Glutamatergic neuron (in vitro differentiated cells): Measurements from ENCODE around the gene CDC27. TPM values are rescaled to one million over a fixed set of nuclear protein-coding genes. Genes with fewer than 3 reads are reported as not detected.
"Not testable (repeated sequence)": the region's sequence is repeated elsewhere in the genome, so short reads cannot be mapped to it uniquely, and the experiment has no call there.

Source experiments
- DNase-seq: peaks from one replicate; pipeline ENCODE4 v3.0.0; 2022
- H3K27ac Mint-ChIP-seq: one replicate; pipeline ENCODE4 v1.8.0; 2020; ENCODE audit warnings: mild to moderate bottlenecking, mixed read lengths, inconsistent platforms; ENCODE audit not compliant: unreplicated experiment
- H3K27me3 Mint-ChIP-seq: one replicate; pipeline ENCODE4 v1.8.0; 2020; ENCODE audit warnings: mild to moderate bottlenecking, moderate library complexity, mixed read lengths, inconsistent platforms; ENCODE audit not compliant: unreplicated experiment
- H3K36me3 Mint-ChIP-seq: one replicate; pipeline ENCODE4 v1.8.0; 2020; ENCODE audit warnings: mild to moderate bottlenecking, mixed read lengths, inconsistent platforms; ENCODE audit not compliant: unreplicated experiment
- H3K4me1 Mint-ChIP-seq: one replicate; pipeline ENCODE4 v1.8.0; 2020; ENCODE audit warnings: mild to moderate bottlenecking, low read depth, mixed read lengths, inconsistent platforms; ENCODE audit not compliant: unreplicated experiment
- H3K4me3 Mint-ChIP-seq: one replicate; pipeline ENCODE4 v1.8.0; 2020; ENCODE audit warnings: mild to moderate bottlenecking, mixed read lengths, inconsistent platforms; ENCODE audit not compliant: unreplicated experiment
- H3K9me3 Mint-ChIP-seq: one replicate; pipeline ENCODE4 v1.8.0; 2020; ENCODE audit warnings: mild to moderate bottlenecking, moderate library complexity, mixed read lengths, inconsistent platforms; ENCODE audit not compliant: unreplicated experiment
- CTCF ChIP-seq: fragments of 200-600 bp; sonication (generic); IDR thresholded peaks from one replicate; pipeline ENCODE4 v1.5.0; 2021; ENCODE audit not compliant: partially characterized antibody, unreplicated experiment
- total RNA-seq: library from RNA; stranded (reverse); fragmentation: NEBNext Ultra II Directional; extraction: Animal tissue kit (Norgen Biotek cat#: 25700); gene quantifications from one replicate; pipeline ENCODE4 v1.2.1, GENCODE V29; 2021; ENCODE audit not compliant: unreplicated experiment

CDC27 gene
- total RNA-seq, 1 donor from 2014 or later = 94.6 TPM

DNA sequence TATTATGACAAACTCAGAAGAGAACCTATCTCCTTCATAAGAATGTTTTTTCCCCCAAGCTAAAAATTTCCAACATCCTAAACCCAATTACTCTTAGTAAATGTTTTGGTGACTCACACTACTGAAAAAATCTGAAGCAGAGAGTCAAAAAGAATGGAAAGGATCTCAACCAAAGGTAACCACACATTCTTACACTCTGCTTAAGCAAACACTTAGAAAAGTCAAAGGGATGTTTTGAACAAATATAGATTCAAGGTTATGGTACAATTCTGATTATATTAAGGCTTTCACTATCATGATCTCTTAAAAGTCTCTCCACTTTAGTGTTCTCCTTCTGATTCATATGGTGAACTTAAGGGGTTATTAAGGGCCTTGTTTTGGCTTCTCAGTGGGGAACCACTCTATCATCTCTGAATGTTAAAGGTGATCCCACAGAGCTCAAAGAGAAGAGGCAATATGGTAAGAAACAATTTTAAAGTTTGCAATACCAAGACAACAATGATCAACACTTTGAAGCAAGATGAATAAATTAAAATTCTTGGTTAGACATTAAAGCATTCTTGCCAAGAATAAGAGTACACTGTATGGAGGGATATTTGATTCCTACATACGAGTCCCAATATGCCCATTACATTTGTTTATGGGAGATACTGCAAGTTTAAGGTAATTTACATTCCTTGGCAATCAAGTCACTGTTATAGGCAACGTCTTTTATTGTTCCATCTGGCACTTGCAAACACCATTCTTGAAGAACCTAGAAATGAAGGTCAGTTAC, 69.2 kb downstream of the CDC27 start:
- peaks cover 2% of the 10 kb centered on the region for H3K9me3 Mint-ChIP-seq
- H3K27me3 Mint-ChIP-seq = no peaks in the 10 kb centered on the region
- no peaks in the 10 kb centered on the region for H3K36me3 Mint-ChIP-seq
- H3K4me3 Mint-ChIP-seq = no peak overlapping the region
- peaks cover 5% of the 10 kb centered on the region for H3K4me1 Mint-ChIP-seq
- TF ChIP-seq CTCF = no peak
- no peak for DNase-seq
- H3K27ac Mint-ChIP-seq = no peak overlapping the region

- H3K27me3 Mint-ChIP-seq = no peaks in the 10 kb centered on the region
- H3K4me1 Mint-ChIP-seq = peaks cover 5% of the 10 kb centered on the region
- no peak overlapping the region for H3K4me3 Mint-ChIP-seq
- DNase-seq = no peak
- H3K9me3 Mint-ChIP-seq = peaks cover 2% of the 10 kb centered on the region
- H3K36me3 Mint-ChIP-seq = no peaks in the 10 kb centered on the region
- TF ChIP-seq CTCF = no peak
- H3K27ac Mint-ChIP-seq = no peak overlapping the region
Measured at GRCh38 chr17:47117386-47117785, 71.7 kb downstream of the CDC27 start.

- H3K4me3 Mint-ChIP-seq = no peak overlapping the region
- peaks cover 2% of the 10 kb centered on the region for H3K9me3 Mint-ChIP-seq
Measured at GRCh38 chr17:47106130-47106529, 83.0 kb downstream of the CDC27 start.

DNA sequence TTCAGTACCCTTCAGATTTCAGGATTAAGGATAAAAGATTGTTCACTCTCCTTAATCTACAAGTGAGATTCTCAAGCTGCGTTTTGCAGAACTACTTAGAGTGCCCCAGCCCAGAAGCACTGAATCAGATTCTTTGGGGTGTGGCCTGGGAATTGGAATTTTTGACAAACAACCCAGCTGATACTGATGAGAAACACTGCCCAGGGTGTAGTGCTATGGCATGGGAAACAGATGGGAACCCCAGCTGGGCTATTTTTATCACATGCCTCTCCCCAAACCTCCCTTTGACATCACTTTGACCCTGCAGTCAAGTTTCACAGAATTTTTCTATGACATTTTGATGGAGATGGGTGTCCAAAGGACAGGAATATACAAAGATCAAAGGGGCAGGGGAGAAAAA, 83.8 kb downstream of the CDC27 start:
- H3K9me3 Mint-ChIP-seq, H3K36me3 Mint-ChIP-seq, H3K4me3 Mint-ChIP-seq, H3K4me1 Mint-ChIP-seq, H3K27ac Mint-ChIP-seq, H3K27me3 Mint-ChIP-seq, DNase-seq: not testable (repeated sequence)

More at GRCh38 chr17:47106130-47106529, 83.0 kb downstream of the CDC27 start:
- Mint-ChIP-seq H3K27ac (no peak overlapping the region), H3K36me3 (no peaks in the 10 kb centered on the region), H3K4me1 (peaks cover 4% of the 10 kb centered on the region), H3K27me3 (no peaks in the 10 kb centered on the region)
- DNase-seq = no peak
- no peak for TF ChIP-seq CTCF

DNA sequence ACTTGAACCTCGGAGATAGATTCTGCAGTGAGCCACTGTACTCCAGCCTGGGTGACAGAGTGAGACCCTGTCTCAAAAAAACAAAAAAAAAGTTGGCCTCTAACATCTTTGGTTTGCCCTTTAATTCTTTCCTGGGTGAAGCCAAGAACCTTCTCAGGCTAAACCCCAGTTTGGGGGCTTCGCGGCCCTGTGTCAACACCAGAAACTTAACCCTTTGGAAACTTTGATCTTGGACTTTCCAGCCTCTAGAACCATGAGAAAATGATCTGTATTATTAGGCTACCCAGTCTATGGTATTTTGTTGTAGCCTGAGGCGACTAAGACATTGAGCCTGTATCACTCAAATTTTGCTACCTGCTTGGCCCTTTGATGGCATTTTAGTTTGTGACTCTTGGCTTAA, 86.2 kb downstream of the CDC27 start:
- DNase-seq = no peak
- Mint-ChIP-seq H3K27me3 (no peaks in the 10 kb centered on the region), H3K27ac (no peak overlapping the region), H3K36me3 (no peaks in the 10 kb centered on the region), H3K4me1 (peaks cover 6% of the 10 kb centered on the region), H3K9me3 (peaks cover 4% of the 10 kb centered on the region), H3K4me3 (no peak overlapping the region)
- TF ChIP-seq CTCF = no peak
